OCI-LY7 (cell line): ENCODE data around the gene PDE5A. TPM values are rescaled to one million over a fixed set of nuclear protein-coding genes. Genes with fewer than 3 reads are reported as not detected.

Source experiments
- BruUV-seq: library from RNA; stranded (reverse); fragments of 400-500 nt; replicated peaks from 2 replicates; lab custom pipeline; 2021; lab: Mats Ljungman, UMichigan
- CTCF ChIA-PET: fragments of 300-600 bp; sonication (Branson Sonifier 250); formaldehyde crosslinking; loops from one replicate; lab custom pipeline; 2022; ENCODE audit warnings: antibody characterized with exemption; ENCODE audit not compliant: unreplicated experiment; lab: Charles Lee
- POLR2A ChIA-PET: fragments of 300-600 bp; sonication (Branson Sonifier 250); formaldehyde crosslinking; loops from one replicate; lab custom pipeline; 2022; ENCODE audit warnings: antibody characterized with exemption; lab: Charles Lee
- DNase-seq: peaks from one replicate; pipeline ENCODE4 v3.0.0-alpha.2; 2015; ENCODE audit warnings: low spot score
- H2AFZ ChIP-seq: fragments of 200-600 bp; sonication (generic), shearing (Covaris generic); 2 replicates; pipeline ENCODE4 v1.6.1; 2014; ENCODE audit warnings: mild to moderate bottlenecking, antibody characterized with exemption, low read length, moderate library complexity
- H3K27ac ChIP-seq: fragments of 200-600 bp; sonication (generic); 2 replicates; pipeline ENCODE4 v1.5.1; 2014; ENCODE audit warnings: mixed run types, low read depth, mild to moderate bottlenecking, moderate library complexity, low read length, inconsistent platforms; ENCODE audit not compliant: poor library complexity, severe bottlenecking
- H3K36me3 ChIP-seq: fragments of 200-600 bp; sonication (generic); 2 replicates; pipeline ENCODE4 v1.6.1; 2014; ENCODE audit warnings: mild to moderate bottlenecking, antibody characterized with exemption, low read length, moderate library complexity, mixed read lengths; ENCODE audit not compliant: insufficient read depth
- H3K4me1 ChIP-seq: fragments of 200-600 bp; sonication (generic); 2 replicates; pipeline ENCODE4 v1.5.1; 2014; ENCODE audit warnings: mild to moderate bottlenecking, low read length; ENCODE audit not compliant: insufficient read depth, poor library complexity, severe bottlenecking
- H3K4me2 ChIP-seq: fragments of 200-600 bp; sonication (generic); 2 replicates; pipeline ENCODE4 v1.6.1; 2014; ENCODE audit warnings: mild to moderate bottlenecking, low read length
- H3K4me3 ChIP-seq: fragments of 200-600 bp; sonication (generic); 2 replicates; pipeline ENCODE4 v1.5.1; 2014; ENCODE audit warnings: mild to moderate bottlenecking, low read depth, low read length; ENCODE audit not compliant: poor library complexity, severe bottlenecking
- H3K79me2 ChIP-seq: fragments of 200-600 bp; sonication (generic); 2 replicates; pipeline ENCODE4 v1.6.1; 2016; ENCODE audit warnings: low read depth, mild to moderate bottlenecking, low read length, moderate library complexity, mixed read lengths; ENCODE audit not compliant: insufficient read depth
- H3K9me2 ChIP-seq: fragments of 200-600 bp; sonication (generic); 2 replicates; pipeline ENCODE4 v1.6.1; 2016; ENCODE audit warnings: mild to moderate bottlenecking, low read length, mixed read lengths; ENCODE audit not compliant: insufficient read depth
- H3K9me3 ChIP-seq: fragments of 200-600 bp; sonication (generic); 2 replicates; pipeline ENCODE4 v1.6.1; 2014; ENCODE audit warnings: mild to moderate bottlenecking, mixed run types, low read length, mixed read lengths
- H4K20me1 ChIP-seq: fragments of 200-600 bp; sonication (generic); 2 replicates; pipeline ENCODE4 v1.6.1; 2014; ENCODE audit warnings: mild to moderate bottlenecking, antibody characterized with exemption, low read length, moderate library complexity, mixed read lengths; ENCODE audit not compliant: insufficient read depth
- CTCF ChIP-seq: fragments of 200-600 bp; sonication (generic); conservative IDR thresholded peaks from 2 replicates; pipeline ENCODE4 v1.5.1; 2014; ENCODE audit warnings: mild to moderate bottlenecking, antibody characterized with exemption, low read length, moderate library complexity, mixed read lengths
- EZH2phosphoT487 ChIP-seq: fragments of 200-600 bp; sonication (generic); IDR thresholded peaks from 2 replicates; pipeline ENCODE4 v1.6.1; 2018; ENCODE audit warnings: low read depth, borderline replicate concordance, mild to moderate bottlenecking, mixed run types, antibody characterized with exemption, low read length, moderate library complexity, mixed read lengths
- intact Hi-C: fragments of 100-400 bp; cut with micrococcal nuclease; formaldehyde crosslinking; loops from one replicate; pipeline ENCODE4 v1.10.0; 2022; ENCODE audit not compliant: unreplicated experiment
- total RNA-seq, 2 experiments: library from RNA; depleted of rRNA in 1 of 2; stranded (reverse); fragments of >200 nt in 1 of 2; shearing (Covaris generic) in 1 of 2; gene quantifications; 2 replicates each; pipeline ENCODE4 v1.2.3, GENCODE V29; 2014 to 2022

PDE5A gene
- total RNA-seq, 2 experiments from 2014 or later = 0.22 to 1.4 TPM

DNA sequence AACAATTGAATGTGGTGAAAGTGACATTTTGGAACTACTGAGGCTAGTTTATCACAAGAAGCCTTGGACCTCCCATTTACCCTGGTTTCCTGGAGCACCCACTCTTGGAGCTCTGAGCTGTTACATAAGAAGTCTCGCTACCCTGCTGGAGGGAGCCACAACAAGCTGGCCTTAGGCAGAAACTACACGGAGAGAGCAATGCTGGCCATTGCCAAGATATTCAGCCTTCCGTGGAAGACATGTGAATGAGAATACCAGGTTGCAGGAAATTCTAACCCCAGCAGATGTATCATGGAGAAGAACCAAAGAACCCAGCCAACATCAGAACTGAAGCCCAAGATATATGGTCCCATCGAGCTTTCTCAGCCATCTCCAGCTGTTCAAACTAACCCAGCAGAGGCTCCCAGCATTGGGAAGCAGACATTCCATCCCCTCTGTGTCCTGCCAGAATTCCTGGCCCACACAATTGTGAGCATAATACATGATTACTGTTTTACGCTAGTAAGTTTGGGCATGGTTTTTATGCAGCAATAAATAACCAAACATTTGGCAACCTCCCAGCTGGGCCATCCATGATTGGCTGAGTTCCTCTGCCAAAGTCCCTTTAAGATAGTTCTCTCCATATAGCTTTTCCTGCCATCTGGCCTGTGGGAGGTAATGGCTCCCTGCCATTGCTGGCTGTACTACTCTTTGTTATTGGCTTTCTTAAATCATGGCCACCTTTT lies 17.9 kb upstream of the PDE5A start:
- no peak for TF ChIP-seq CTCF
- TF ChIP-seq EZH2phosphoT487 = no peak
- Histone ChIP-seq H3K36me3 (no peaks in the 10 kb centered on the region), H4K20me1 (no peaks in the 10 kb centered on the region), H3K9me3 (no peaks in the 10 kb centered on the region), H3K4me3 (no peak overlapping the region), H3K4me2 (no peak overlapping the region), H3K27ac (no peak overlapping the region), H2AFZ (no peak overlapping the region), H3K4me1 (no peaks in the 10 kb centered on the region), H3K9me2 (no peaks in the 10 kb centered on the region), H3K79me2 (no peaks in the 10 kb centered on the region)
- CTCF ChIA-PET = no interaction called here
- intact Hi-C loops = no loop called here
- POLR2A ChIA-PET = no interaction called here
- BruUV-seq = no TSS peak
- DNase-seq = no peak

DNA sequence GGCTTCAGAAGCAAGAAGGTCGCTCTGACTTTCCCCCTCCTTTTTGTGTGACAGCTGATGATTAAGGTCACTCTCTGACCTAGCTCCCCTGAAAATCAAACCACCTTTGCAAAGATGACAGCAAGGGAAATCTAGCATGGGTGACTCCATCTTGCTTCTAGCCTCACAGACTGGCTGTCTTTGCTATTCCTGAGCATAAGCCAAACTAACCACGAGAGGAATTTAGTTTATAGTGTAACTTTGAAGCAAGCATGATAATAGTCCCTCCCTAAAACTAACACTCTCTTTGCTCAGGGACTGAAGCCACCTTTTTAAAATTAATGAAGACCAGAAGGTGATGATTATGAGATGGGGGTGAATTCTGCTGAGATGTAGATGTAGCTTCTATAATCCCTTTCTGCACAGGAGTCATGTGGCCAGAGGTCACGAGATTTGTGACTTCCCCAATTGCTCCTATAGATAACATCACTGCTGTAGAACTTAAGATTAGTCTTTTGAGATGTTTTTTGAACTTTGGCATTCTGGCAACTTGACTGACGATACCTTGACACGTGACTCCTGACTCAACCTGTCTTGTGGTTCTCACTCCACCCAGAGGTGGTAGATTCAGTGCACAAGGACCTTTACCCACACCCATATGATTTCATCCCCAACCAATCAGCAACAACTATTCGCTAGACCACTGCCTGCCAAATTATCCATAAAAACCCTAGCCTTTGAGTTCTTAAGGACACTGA lies 14.9 kb upstream of the PDE5A start:
- POLR2A ChIA-PET = interaction anchor here (1.0 kb wide), 1 partner anchor 10 kb away, joined by 3 read pairs; no protein-coding TSS in a partner anchor
- no peaks in the 10 kb centered on the region for H3K79me2 ChIP-seq
- no peak for TF ChIP-seq CTCF
- TF ChIP-seq EZH2phosphoT487 = no peak
- H3K9me2 ChIP-seq = no peaks in the 10 kb centered on the region
- no peak overlapping the region for H3K4me2 ChIP-seq
- H3K4me1 ChIP-seq = no peaks in the 10 kb centered on the region
- CTCF ChIA-PET = no interaction called here
- no peaks in the 10 kb centered on the region for H4K20me1 ChIP-seq
- H3K9me3 ChIP-seq = no peaks in the 10 kb centered on the region
- H3K27ac ChIP-seq = no peak overlapping the region
- no peak overlapping the region for H3K4me3 ChIP-seq
- no TSS peak for BruUV-seq
- no peak for DNase-seq
- intact Hi-C loops = no loop called here
- no peaks in the 10 kb centered on the region for H3K36me3 ChIP-seq
- no peak overlapping the region for H2AFZ ChIP-seq
